Measurements from ENCODE around the gene IP6K3.

The IP6K3 gene

DNA sequence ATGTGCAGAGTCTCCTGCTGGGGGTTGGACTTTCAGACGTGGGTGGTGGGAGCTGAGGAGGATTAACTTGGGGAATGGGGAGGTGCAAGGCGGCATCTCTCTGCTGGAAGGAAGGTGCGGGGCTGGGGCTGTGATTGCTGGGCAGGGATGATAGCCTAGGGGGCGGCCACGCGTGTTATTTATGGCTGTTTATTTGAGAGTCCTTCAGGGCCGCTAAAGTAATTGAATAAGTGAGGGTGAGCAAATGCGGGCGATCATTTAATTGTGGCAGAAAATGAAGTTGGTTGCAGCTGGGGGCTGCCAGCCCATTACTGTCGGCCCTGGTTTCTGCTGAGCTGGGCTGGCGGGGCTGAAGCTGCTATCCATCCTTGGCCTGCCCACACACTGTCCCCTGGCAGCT, 7.5 kb upstream of the IP6K3 start:
- H3K4me3 ChIP-seq (replicated peaks; ENCODE audit: low read depth, low read length) = no peak overlapping the region
- DNase-seq (ENCODE audit: low read depth) = no peak
- TF ChIP-seq, protein P1, sequence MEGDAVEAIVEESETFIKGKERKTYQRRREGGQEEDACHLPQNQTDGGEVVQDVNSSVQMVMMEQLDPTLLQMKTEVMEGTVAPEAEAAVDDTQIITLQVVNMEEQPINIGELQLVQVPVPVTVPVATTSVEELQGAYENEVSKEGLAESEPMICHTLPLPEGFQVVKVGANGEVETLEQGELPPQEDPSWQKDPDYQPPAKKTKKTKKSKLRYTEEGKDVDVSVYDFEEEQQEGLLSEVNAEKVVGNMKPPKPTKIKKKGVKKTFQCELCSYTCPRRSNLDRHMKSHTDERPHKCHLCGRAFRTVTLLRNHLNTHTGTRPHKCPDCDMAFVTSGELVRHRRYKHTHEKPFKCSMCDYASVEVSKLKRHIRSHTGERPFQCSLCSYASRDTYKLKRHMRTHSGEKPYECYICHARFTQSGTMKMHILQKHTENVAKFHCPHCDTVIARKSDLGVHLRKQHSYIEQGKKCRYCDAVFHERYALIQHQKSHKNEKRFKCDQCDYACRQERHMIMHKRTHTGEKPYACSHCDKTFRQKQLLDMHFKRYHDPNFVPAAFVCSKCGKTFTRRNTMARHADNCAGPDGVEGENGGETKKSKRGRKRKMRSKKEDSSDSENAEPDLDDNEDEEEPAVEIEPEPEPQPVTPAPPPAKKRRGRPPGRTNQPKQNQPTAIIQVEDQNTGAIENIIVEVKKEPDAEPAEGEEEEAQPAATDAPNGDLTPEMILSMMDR (IDR thresholded peaks at IDR 0.05; ENCODE audit: low read length, missing control alignments) = no peak

DNA sequence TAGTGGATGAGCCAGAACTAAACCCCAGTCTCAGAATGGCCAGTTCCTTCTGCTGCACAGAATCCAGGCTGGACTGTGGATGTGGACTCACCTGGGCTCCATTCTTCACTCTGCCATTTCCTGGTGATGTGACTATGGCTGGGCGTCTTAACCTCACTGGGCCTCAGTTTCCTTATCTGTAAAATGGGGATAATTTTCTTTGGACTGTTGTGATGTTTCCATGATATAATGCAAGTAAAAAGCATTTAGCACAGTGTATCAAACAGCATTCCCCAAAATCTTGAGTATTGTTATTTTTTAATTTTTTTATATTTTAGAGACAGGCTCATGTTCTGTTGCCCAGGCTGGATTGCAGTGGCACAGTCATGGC, 5.9 kb upstream of the IP6K3 start:
- no peak for DNase-seq (ENCODE audit: low read depth)
- no peak overlapping the region for H3K4me3 ChIP-seq (replicated peaks; ENCODE audit: low read depth, low read length)
- TF ChIP-seq, protein P1 (IDR thresholded peaks at IDR 0.05; ENCODE audit: low read length, missing control alignments) = no peak

- no peak overlapping the region for H3K4me3 ChIP-seq (replicated peaks; ENCODE audit: low read depth, low read length)
- DNase-seq (ENCODE audit: low read depth) = no peak
- TF ChIP-seq, protein P1 (IDR thresholded peaks at IDR 0.05; ENCODE audit: low read length, missing control alignments) = no peak
Observed at GRCh38 chr6:33751771-33752645, 5.3 kb upstream of the IP6K3 start.

- DNase-seq (ENCODE audit: low read depth) = no peak
- TF ChIP-seq, protein P1 (IDR thresholded peaks at IDR 0.05; ENCODE audit: low read length, missing control alignments) = no peak
- H3K4me3 ChIP-seq (replicated peaks; ENCODE audit: low read depth, low read length) = no peak overlapping the region
Observed at GRCh38 chr6:33750244-33750991, 3.7 kb upstream of the IP6K3 start.

DNA sequence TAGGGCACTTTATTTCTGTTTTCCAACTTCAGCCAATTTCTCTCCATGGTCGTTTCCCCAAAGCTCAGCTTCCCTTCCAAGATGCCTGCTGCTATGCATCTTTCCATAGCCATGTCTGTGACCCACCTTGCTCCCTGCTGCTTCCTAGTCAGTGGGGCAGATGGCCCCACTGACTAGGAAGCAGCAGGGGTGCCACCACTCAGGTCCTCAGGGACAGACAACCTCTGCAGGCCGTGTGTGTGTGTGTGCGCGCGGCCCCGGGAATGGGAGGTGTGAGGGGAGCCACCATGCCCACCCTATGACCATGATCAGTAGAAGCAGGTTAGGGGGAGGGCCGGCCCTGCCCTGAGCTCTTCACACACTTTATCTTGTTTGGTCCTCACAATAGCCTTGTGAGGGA, 2.7 kb upstream of the IP6K3 start:
- DNase-seq (ENCODE audit: low read depth) = no peak
- TF ChIP-seq, protein P1 (IDR thresholded peaks at IDR 0.05; ENCODE audit: low read length, missing control alignments) = no peak
- H3K4me3 ChIP-seq (replicated peaks; ENCODE audit: low read depth, low read length) = no peak overlapping the region

- no peak for DNase-seq (ENCODE audit: low read depth)
- TF ChIP-seq, protein P1 (IDR thresholded peaks at IDR 0.05; ENCODE audit: low read length, missing control alignments) = no peak
- H3K4me3 ChIP-seq (replicated peaks; ENCODE audit: low read depth, low read length) = no peak overlapping the region
Observed at GRCh38 chr6:33748841-33749240, 2.1 kb upstream of the IP6K3 start.

Measured in fibroblast of pulmonary artery (primary cell).